Renal pelvis (tissue), 4 donors: ENCODE data around the gene FYB1. TPM values are rescaled to one million over a fixed set of nuclear protein-coding genes. Genes with fewer than 3 reads are reported as not detected.

Source experiments
- DNase-seq: peaks from one replicate; pipeline ENCODE4 v3.0.0-alpha.2; 2013
- polyA plus RNA-seq, 3 donors: library from polyadenylated mRNA; unstranded; fragments of 120-200 nt; gene quantifications; one replicate each; pipeline ENCODE4 v1.2.1, GENCODE V29; 2013; ENCODE audit not compliant: insufficient read length in 3 of 3

The FYB1 gene
- polyA plus RNA-seq, 3 donors, result 3.7 to 4.8 (median 4.1) TPM

- no peak for DNase-seq
Measured at GRCh38 chr5:39207345-39208045, 11.9 kb downstream of the FYB1 start.

DNA sequence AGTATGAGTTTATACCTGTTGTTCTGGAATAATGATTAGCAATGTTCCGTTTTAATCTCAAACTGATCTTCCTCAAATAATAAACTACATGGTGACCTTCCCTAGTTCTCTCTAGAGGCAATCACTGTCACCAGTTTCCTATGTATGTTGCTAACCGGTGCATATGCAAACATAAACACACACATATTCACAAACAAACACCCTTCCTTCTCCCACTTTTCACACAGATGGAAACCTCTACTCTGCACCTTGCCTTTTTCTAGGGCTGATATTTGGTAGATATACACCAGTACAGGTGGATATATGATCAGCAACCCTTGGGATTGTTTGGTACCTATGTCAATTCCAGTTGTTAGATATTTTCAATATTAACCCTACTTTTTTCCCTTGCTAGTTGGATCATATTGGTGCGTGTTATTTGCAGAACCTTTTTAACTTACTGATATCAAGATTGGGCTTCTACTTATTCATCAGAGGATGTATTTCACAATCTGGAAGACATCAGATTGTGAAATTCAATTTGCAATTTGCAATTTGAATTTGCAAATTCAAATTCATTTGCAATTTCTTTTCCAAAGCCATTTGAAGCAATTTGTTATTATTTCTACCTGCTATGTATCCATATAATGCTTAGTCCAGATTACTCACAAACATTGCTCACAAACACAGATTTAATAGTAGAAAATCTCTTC lies 12.6 kb downstream of the FYB1 start:
- no peak for DNase-seq

DNA sequence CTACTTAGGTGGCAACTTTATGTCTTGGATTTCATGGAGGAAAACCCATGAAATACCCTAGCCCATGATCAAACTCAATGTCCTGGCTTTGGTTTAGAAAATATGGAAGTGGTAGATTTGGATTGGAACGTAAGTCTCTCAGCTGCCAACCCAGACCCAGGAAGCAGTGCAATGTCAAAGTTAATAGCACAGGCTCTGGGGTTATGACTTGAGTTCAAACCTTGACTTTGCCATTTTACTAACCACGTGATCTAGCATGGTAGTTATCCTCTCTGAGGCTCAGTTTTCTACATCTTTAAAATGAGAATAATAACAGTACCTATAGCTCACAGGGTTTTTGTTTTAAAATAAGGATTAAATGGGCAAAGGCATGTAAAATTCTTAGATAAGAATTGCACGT lies 13.8 kb downstream of the FYB1 start:
- DNase-seq, result no peak

GRCh38 chr5:39203951-39204350 lies 15.4 kb downstream of the FYB1 start:
- no peak for DNase-seq

DNA sequence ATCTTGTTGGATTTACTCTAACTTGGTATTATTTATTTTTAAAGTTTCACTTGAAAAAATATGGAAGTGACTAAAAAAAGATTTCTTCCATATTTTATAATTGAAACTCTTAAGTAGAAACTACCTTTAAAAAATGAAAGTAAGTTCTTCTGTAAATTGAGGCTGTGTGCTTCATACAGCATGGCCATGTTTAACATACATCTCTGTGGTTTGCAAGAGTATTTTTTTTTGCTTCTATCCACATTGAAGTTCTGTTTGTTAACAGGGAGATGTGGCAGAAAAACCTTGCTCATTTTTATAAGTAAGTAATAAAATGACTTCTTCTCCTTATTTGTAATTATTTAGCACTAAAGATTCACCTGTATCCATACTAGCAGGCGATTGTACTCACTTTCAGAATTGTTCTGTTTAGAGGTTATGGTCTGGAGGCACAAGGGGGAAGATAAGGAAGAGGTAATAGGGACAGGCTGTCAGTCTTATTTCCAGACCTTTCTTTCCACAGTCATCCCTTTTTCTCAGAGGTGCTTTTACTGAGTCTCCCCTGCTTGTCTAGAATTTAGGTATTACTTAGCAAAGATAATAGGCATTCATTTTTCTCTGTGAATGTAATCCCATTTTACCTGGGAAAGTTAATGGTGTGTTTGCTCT lies 16.0 kb downstream of the FYB1 start:
- DNase-seq, result no peak

- no peak for DNase-seq
Measured at GRCh38 chr5:39202597-39203274, 16.6 kb downstream of the FYB1 start.

- no peak for DNase-seq
Measured at GRCh38 chr5:39201781-39202596, 17.4 kb downstream of the FYB1 start.

DNA sequence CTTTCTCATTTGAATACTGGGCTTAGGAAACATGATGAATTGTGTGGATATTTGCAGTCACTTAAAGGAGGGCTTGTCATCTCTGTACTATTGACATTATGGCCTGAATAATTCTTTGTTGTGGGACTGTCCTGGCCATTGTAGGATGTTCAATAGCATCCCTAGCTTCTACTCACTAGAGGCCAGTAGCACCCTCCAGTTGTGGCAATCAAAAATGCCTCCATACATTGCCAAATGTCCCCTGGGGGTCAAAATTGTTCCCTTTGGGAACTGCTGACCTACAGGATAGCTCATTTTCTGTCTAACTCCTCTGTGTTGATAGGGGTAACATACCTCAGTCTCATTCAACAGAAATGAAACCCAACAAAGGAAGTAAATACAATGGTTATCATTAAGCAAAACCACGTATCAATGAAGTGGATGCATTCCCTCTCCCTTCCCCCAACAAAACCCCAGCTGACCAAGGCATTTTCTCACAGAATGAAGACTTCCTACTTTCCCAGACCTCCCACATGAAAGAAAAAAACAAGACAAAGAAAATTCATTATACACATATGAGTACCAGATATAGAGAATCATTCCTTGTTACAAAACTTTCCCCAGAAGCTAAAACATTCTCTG lies 18.1 kb downstream of the FYB1 start:
- DNase-seq, result no peak

DNA sequence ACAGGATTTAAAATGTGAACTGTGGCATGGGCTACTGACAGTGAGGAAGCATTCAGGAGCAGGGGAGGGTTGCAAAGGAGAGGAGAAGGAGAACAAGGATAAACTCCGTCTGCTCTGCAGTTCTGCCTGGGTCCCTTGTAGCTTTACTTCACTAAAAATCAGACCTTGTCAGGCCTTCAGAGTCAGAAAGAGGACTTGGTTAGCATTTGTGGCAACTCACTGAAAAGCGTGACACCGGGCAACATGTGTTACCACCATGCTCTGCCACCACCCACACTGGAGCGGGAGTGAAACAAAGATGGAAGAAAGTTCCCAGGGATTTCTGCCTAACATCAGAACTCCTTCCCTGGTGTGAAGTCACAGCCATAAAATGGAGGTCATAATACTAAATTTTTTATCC lies 19.3 kb downstream of the FYB1 start:
- no peak for DNase-seq

- DNase-seq, result no peak
Measured at GRCh38 chr5:39199335-39199734, 20.0 kb downstream of the FYB1 start.

DNA sequence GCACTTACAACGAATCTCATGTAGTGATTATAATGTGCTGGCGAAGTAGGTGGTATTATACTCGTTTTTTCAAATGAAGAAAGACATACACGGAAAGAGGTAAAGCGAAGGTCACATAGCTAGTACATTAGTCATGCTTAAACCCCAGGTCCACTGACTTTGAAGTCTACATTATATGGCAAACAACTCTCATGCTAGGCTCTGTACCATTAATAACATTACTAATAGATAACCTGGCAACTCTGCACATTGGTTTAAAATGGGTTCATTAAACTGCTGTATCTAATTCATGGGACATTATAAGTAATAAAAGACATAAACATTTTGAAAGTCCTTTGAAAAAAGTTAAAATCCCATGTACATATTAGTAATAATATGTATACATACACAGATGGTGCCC lies 21.2 kb downstream of the FYB1 start:
- DNase-seq, result no peak

DNA sequence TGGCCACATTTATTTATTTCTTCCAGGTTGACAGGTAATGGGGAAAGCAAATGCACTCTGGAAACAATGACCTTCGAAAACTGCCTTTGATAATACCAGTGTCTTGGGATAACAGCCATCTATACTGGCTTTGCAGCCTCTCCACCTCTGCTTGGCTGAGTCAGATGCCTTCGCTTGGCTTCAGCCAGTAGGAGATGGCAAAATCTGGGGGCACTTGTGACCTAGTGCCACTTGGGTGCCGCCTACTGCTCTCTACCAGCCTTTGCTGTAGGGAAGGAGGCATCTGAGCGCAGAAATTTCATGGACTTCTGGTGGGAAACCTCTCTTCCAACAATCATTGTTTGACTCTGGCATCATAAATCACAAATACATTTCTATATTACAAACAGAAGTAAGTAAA lies 21.8 kb downstream of the FYB1 start:
- DNase-seq, result no peak

DNA sequence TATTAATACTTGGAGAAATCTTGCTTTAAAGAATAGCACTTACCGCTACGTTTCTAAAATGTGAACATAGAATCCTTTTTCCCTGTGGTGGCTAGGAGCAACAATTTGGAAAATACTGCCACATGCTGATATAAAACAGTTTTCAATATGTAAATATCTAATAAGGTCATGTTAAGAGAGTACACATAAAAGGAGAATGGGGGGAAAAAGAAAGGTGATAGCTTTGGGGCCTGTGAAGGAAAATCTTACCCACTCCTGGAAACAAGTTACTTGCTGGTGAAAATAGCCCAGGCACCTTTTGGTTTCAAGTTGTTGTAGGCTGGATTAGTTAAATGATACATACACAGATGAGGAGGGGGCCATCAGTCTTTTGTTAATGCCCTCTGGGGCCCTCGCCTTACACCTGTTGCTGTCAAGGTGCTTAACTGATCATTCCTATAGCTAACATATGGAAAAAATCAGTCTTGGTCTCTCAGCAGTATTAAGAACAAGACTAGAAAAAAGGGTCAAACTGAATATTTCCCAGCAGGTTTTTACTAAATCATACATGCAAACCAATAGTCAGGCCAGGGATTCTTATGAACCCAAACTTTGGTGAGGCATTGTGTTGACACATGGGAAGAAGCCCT lies 24.1 kb downstream of the FYB1 start:
- no peak for DNase-seq

DNA sequence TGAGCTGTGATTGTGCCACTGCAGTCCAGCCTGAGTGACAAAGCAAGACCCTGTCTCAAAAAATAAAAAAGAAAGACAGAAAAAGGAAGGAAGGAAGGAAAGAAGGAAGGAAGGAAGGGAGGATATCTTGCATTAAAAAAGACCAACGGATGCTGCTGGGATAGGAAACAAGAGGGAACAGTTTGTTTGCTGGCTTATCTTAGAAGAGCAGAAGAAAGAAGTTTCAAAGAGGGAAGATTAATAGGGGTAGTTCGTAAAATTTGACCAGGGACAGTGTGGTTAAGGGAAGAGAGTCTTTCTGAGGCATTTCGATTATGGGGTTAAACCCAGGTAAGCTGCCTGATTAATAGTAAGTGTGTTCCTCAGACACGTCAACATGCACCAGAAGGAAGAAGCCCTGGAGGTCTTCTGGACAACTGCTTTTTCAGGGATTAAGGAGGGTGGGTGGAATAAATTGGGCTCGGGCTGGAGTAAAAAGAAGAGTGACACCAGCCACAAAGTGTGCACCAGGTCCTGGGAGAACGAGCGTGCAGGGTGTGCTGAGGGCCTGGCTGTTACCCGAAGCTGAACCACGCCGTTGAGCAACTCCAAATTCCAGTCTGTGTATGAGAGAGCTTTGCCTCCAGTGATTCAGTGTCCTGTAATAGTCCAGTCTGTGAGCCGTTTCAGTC lies 24.8 kb downstream of the FYB1 start:
- DNase-seq, result no peak

DNA sequence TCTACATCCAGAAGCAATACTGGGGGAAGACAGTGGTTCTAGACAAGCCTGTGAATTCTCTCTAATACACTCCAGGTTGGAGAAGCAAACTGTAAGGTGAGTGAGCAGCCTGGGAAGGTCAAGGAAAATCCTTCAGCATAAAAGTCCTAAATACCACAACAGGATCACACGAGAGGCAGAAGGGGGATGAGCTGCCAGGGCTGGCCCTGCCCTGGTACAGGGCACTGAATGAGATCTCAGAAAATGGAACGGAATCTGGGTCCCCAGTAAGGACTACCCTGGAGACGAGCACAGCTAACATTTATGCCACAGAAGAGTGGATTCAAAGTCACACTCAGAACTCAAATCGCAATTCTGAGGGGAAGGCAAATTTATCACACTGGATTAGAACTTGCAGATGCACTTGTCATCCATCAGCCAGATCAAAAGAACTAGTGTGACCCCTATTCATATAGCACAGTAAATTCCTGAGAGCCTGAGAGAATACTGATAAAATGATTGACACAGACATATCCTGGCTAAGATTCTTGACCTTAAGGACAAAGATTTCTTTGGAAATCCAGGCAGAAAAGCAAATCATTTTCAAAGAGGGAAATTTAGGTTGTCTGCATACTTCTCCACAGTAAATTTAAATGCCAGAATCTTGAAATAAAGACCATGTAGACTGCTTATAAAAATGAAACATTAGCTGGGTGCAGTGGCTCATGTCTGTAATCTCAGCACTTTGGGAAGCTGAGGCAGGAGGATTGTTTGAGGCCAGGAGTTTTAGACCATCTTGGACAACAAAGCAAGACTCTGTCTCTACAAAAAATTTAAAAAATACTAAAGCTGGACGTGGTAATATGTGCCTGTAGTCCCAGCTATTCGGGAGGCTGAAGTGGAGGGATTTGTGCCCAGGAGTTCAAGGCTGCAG lies 25.6 kb downstream of the FYB1 start:
- DNase-seq, result no peak

DNA sequence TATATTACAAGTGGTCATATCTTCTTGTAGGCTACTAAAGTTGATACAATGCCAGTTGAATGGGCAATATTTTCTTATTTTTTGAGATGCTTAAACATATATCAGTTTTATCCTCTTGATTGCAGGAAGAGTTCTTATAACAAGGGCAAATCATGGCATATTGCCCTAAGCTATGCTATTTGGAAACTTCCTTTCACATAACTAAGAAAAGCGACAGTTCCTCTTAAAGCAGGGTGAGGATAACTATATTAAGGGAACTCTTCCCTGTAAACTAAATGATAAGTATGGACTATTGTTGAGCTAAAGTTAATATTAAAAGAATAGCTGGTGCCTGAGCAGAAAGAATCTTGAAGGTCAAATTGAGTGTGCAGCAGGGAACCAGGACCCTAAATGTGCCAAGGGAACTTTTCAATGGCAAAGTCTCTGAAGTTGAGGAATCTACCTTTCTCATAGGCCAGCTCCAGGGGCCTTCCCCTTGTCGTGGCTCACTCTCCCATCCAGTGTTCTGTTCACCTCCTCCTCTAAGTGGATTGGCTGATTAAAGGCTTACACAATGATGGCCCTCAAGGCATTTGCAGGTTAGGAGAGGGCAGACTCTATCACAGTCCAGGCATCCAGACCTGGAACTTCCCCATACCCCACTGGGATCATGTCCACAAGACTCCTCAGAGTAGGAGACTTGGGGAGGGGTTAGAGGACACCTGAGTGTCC lies 26.8 kb downstream of the FYB1 start:
- no peak for DNase-seq

GRCh38 chr5:39191216-39191615 lies 28.1 kb downstream of the FYB1 start:
- DNase-seq, result no peak

DNA sequence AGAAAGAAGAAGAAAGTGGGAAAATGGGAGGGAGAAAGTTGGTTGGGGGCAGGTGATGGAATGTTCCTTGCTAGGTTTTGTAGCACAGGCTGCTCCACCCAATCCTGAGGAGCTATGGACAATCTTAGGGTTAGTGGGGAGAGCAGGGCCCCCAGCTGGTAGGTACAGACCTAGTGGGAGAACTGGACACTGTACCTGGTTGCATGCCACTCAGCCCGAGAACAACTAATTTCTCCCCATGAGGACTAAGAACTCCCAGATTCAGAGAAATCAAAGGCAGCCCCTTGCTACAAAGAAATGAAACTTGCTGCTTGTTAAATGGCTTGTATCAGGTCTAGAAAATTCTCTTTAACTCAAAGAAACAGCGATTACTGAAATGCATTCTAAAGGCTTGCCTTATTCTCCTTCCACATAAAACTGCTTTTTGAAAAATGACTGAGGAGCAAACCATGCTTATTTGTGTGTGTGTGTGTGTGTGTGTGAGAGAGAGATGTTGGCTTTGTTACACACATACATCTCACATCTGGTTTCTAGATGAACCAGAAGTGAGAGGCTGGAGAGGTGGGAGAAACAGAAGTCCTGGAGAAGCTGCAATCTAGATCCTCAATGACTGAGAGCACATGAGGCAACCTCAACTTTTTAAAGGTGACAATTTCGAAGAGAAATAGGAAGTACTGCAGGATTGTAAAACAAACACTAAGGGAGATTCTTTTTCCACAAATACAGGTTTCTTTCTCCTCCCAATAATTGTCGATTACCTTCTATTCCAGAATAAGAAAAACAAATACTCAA lies 28.9 kb downstream of the FYB1 start:
- no peak for DNase-seq
